ENCODE data around the gene GATA5.

GATA5 gene

GRCh38 chr20:62454904-62455636 is 20.7 kb downstream of the GATA5 start:
- Histone ChIP-seq H3K4me3 (no peak overlapping the region), H3K27ac (no peak overlapping the region)
- DNase-seq (ENCODE audit: low spot score), result no peak
- no peak for TF ChIP-seq CTCF (IDR thresholded peaks at IDR 0.05)

GRCh38 chr20:62453186-62453808 is 22.5 kb downstream of the GATA5 start:
- DNase-seq (ENCODE audit: low spot score), result no peak
- TF ChIP-seq CTCF (IDR thresholded peaks at IDR 0.05), result no peak
- no peak overlapping the region for H3K27ac ChIP-seq

GRCh38 chr20:62452475-62453095 is 23.2 kb downstream of the GATA5 start:
- DNase-seq (ENCODE audit: low spot score), result no peak
- Histone ChIP-seq H3K27ac (no peak overlapping the region), H3K4me3 (no peak overlapping the region)
- TF ChIP-seq CTCF (IDR thresholded peaks at IDR 0.05), result no peak

More at GRCh38 chr20:62453186-62453808, 22.5 kb downstream of the GATA5 start:
- no peak overlapping the region for H3K4me3 ChIP-seq

GRCh38 chr20:62451970-62452369 is 23.8 kb downstream of the GATA5 start:
- Histone ChIP-seq H3K27ac (no peak overlapping the region), H3K4me3 (no peak overlapping the region)
- no peak for TF ChIP-seq CTCF (IDR thresholded peaks at IDR 0.05)
- no peak for DNase-seq (ENCODE audit: low spot score)

- no peak for DNase-seq (ENCODE audit: low spot score)
- TF ChIP-seq CTCF (IDR thresholded peaks at IDR 0.05), result no peak
- H3K4me3 ChIP-seq, result no peak overlapping the region
- no peak overlapping the region for H3K27ac ChIP-seq
Observed at GRCh38 chr20:62451156-62451767, 24.5 kb downstream of the GATA5 start.

GRCh38 chr20:62449951-62450691 is 25.7 kb downstream of the GATA5 start:
- Histone ChIP-seq H3K4me3 (no peak overlapping the region), H3K27ac (no peak overlapping the region)
- no peak for TF ChIP-seq CTCF (IDR thresholded peaks at IDR 0.05)
- DNase-seq (ENCODE audit: low spot score), result no peak
